H1 (cell line): ENCODE data around the gene SLC5A12. TPM values are rescaled to one million over a fixed set of nuclear protein-coding genes. Genes with fewer than 3 reads are reported as not detected.

ENCODE experiments used
- BACH1 ChIP-seq: IDR thresholded peaks from 2 replicates; pipeline ENCODE4 v1.6.1; 2012; ENCODE audit warnings: low read length, improper control_type of control experiment
- CHD2 ChIP-seq: IDR thresholded peaks from 2 replicates; pipeline ENCODE4 v1.6.1; 2012; ENCODE audit warnings: low read length, improper control_type of control experiment
- EP300 ChIP-seq, 2 experiments: IDR thresholded peaks; 1 replicate in 1 of 2; 2 replicates in 1 of 2; pipeline ENCODE4 v1.6.1; 2011 to 2012; ENCODE audit warnings: low read depth in 2 of 2, low read length in 2 of 2, mild to moderate bottlenecking in 2 of 2, borderline replicate concordance in 1 of 2, inconsistent platforms in 1 of 2, moderate library complexity in 1 of 2
- EZH2 ChIP-seq: fragments of 200-600 bp; sonication (generic); IDR thresholded peaks from 2 replicates; pipeline ENCODE4 v1.7.1; 2012; ENCODE audit warnings: low read depth, mild to moderate bottlenecking, moderate library complexity, low read length, inconsistent platforms; ENCODE audit not compliant: severe bottlenecking
- GTF2F1 ChIP-seq: IDR thresholded peaks from 2 replicates; pipeline ENCODE4 v1.6.1; 2012; ENCODE audit warnings: low read depth, low read length, improper control_type of control experiment, borderline replicate concordance
- JUND ChIP-seq: IDR thresholded peaks from 2 replicates; pipeline ENCODE4 v1.6.1; 2011; ENCODE audit warnings: mild to moderate bottlenecking, improper control_type of control experiment, low read length
- KDM5A ChIP-seq: fragments of 200-600 bp; IDR thresholded peaks from 2 replicates; pipeline ENCODE4 v1.7.1; 2012; ENCODE audit warnings: mild to moderate bottlenecking, low read length, inconsistent platforms, mixed read lengths
- POU5F1 ChIP-seq: IDR thresholded peaks from 2 replicates; pipeline ENCODE4 v1.6.1; 2011; ENCODE audit warnings: low read depth, mild to moderate bottlenecking, low read length, moderate library complexity
- SIRT6 ChIP-seq: IDR thresholded peaks from one replicate; pipeline ENCODE4 v1.7.1; 2012; ENCODE audit warnings: low read length, inconsistent platforms
- SUZ12 ChIP-seq: fragments of 200-600 bp; sonication (generic); IDR thresholded peaks from 2 replicates; pipeline ENCODE4 v1.6.1; 2012; ENCODE audit warnings: mild to moderate bottlenecking, inconsistent platforms, low read length, moderate library complexity, mixed read lengths
- polyA plus RNA-seq, 7 experiments: library from polyadenylated mRNA; depleted of rRNA in 3 of 7; stranded (reverse) in 5 of 7; unstranded in 2 of 7; fragments of >200 nt in 5 of 7; fragments of 200-250 nt in 2 of 7; gene quantifications; 1 replicate in 5 of 7; 2 replicates in 1 of 7; 4 replicates in 1 of 7; pipeline versions ENCODE4 v1.2.1 to v1.2.3, GENCODE V29; 2011 to 2013; ENCODE audit warnings: missing spikeins in 2 of 7, mixed read lengths in 2 of 7
- total RNA-seq: library from RNA; stranded (reverse); fragmentation: NEBNext Ultra II Directional; extraction: Animal tissue kit (Norgen Biotek cat#: 25700); gene quantifications from 2 replicates; pipeline ENCODE4 v1.2.1, GENCODE V29; 2021
- TF ChIP-seq, protein P1 (sequence below): fragments of 300-600 bp; sonication (generic); IDR thresholded peaks from 2 replicates; pipeline ENCODE4 v1.7.1; 2012; ENCODE audit warnings: low read length, moderate library complexity, mild to moderate bottlenecking, inconsistent platforms; ENCODE audit not compliant: insufficient replicate concordance
- TF ChIP-seq, protein P2 (sequence below): IDR thresholded peaks from 2 replicates; pipeline ENCODE4 v1.6.1; 2012; ENCODE audit warnings: inconsistent platforms

Gene SLC5A12
- total and polyA plus RNA-seq, 2 of the 8 experiments (the other 6 are each of a cell fraction or from before 2014, with no cell fraction given), result 1.3 to 1.4 TPM

DNA sequence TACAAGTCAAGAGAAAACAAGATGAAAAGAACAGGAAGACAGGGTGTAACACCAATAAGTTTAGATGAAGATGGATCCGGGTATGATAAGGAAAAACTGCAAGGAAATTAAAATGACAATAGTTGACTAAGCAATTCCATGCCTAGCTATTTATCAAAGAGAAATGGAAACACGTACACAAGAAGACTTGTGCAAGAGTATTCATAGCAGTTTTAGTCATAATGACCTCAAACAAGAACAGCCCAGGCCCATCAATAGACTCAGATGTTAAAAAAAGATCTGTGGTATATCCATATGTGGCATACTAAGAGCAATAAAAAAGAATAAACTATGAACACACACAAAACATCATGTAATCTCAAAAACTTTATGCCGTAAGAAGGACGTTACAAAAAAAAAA, 33.2 kb downstream of the SLC5A12 start (continued):
- TF ChIP-seq, protein P1, sequence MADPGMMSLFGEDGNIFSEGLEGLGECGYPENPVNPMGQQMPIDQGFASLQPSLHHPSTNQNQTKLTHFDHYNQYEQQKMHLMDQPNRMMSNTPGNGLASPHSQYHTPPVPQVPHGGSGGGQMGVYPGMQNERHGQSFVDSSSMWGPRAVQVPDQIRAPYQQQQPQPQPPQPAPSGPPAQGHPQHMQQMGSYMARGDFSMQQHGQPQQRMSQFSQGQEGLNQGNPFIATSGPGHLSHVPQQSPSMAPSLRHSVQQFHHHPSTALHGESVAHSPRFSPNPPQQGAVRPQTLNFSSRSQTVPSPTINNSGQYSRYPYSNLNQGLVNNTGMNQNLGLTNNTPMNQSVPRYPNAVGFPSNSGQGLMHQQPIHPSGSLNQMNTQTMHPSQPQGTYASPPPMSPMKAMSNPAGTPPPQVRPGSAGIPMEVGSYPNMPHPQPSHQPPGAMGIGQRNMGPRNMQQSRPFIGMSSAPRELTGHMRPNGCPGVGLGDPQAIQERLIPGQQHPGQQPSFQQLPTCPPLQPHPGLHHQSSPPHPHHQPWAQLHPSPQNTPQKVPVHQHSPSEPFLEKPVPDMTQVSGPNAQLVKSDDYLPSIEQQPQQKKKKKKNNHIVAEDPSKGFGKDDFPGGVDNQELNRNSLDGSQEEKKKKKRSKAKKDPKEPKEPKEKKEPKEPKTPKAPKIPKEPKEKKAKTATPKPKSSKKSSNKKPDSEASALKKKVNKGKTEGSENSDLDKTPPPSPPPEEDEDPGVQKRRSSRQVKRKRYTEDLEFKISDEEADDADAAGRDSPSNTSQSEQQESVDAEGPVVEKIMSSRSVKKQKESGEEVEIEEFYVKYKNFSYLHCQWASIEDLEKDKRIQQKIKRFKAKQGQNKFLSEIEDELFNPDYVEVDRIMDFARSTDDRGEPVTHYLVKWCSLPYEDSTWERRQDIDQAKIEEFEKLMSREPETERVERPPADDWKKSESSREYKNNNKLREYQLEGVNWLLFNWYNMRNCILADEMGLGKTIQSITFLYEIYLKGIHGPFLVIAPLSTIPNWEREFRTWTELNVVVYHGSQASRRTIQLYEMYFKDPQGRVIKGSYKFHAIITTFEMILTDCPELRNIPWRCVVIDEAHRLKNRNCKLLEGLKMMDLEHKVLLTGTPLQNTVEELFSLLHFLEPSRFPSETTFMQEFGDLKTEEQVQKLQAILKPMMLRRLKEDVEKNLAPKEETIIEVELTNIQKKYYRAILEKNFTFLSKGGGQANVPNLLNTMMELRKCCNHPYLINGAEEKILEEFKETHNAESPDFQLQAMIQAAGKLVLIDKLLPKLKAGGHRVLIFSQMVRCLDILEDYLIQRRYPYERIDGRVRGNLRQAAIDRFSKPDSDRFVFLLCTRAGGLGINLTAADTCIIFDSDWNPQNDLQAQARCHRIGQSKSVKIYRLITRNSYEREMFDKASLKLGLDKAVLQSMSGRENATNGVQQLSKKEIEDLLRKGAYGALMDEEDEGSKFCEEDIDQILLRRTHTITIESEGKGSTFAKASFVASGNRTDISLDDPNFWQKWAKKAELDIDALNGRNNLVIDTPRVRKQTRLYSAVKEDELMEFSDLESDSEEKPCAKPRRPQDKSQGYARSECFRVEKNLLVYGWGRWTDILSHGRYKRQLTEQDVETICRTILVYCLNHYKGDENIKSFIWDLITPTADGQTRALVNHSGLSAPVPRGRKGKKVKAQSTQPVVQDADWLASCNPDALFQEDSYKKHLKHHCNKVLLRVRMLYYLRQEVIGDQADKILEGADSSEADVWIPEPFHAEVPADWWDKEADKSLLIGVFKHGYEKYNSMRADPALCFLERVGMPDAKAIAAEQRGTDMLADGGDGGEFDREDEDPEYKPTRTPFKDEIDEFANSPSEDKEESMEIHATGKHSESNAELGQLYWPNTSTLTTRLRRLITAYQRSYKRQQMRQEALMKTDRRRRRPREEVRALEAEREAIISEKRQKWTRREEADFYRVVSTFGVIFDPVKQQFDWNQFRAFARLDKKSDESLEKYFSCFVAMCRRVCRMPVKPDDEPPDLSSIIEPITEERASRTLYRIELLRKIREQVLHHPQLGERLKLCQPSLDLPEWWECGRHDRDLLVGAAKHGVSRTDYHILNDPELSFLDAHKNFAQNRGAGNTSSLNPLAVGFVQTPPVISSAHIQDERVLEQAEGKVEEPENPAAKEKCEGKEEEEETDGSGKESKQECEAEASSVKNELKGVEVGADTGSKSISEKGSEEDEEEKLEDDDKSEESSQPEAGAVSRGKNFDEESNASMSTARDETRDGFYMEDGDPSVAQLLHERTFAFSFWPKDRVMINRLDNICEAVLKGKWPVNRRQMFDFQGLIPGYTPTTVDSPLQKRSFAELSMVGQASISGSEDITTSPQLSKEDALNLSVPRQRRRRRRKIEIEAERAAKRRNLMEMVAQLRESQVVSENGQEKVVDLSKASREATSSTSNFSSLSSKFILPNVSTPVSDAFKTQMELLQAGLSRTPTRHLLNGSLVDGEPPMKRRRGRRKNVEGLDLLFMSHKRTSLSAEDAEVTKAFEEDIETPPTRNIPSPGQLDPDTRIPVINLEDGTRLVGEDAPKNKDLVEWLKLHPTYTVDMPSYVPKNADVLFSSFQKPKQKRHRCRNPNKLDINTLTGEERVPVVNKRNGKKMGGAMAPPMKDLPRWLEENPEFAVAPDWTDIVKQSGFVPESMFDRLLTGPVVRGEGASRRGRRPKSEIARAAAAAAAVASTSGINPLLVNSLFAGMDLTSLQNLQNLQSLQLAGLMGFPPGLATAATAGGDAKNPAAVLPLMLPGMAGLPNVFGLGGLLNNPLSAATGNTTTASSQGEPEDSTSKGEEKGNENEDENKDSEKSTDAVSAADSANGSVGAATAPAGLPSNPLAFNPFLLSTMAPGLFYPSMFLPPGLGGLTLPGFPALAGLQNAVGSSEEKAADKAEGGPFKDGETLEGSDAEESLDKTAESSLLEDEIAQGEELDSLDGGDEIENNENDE, result no peak
- TF ChIP-seq GTF2F1 (no peak), EP300 (IDR thresholded peaks at IDR 0.05; ENCODE audit: borderline replicate concordance in 1 of 2, low read depth in 2 of 2, low read length in 2 of 2) (no peak), BACH1 (no peak), POU5F1 (no peak), SIRT6 (no peak), KDM5A (no peak), JUND (no peak), EZH2 (no peak), SUZ12 (no peak), CHD2 (no peak)
- TF ChIP-seq, protein P2, sequence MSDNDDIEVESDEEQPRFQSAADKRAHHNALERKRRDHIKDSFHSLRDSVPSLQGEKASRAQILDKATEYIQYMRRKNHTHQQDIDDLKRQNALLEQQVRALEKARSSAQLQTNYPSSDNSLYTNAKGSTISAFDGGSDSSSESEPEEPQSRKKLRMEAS, result no peak
